IMR-90 (cell line): ENCODE data around the gene MARS1. TPM values are rescaled to one million over a fixed set of nuclear protein-coding genes. Genes with fewer than 3 reads are reported as not detected.

Source experiments
- ATAC-seq: fragments of 200-7000 bp; cut with Tn5 transposase; 2 replicates; pipeline ENCODE4 v1.9.1; 2020; ENCODE audit warnings: low read depth, mild to moderate bottlenecking, moderate library complexity
- BruUV-seq: library from RNA; stranded (reverse); fragments of 400-500 nt; replicated peaks from 2 replicates; lab custom pipeline; 2021; lab: Mats Ljungman, UMichigan
- CTCF ChIA-PET: fragments of 300-600 bp; formaldehyde crosslinking; extraction: SDS; loops from one replicate; lab custom pipeline; 2021; ENCODE audit warnings: antibody characterized with exemption; lab: Yijun Ruan, JAX
- POLR2A ChIA-PET: fragments of 300-600 bp; sonication (Branson Sonifier 250); formaldehyde crosslinking; loops from one replicate; lab custom pipeline; 2022; ENCODE audit warnings: antibody characterized with exemption; ENCODE audit not compliant: unreplicated experiment; lab: Charles Lee
- DNase-seq: peaks from one replicate; pipeline ENCODE4 v3.0.0; 2013
- H2AFZ ChIP-seq: replicated peaks from 2 replicates; pipeline ENCODE3; 2013; ENCODE audit warnings: low read length, mild to moderate bottlenecking; ENCODE audit not compliant: poor library complexity
- H2AK5ac ChIP-seq: 2 replicates; pipeline ENCODE4 v1.6.1; 2013; ENCODE audit warnings: low read depth, low read length, inconsistent platforms
- H2AK9ac ChIP-seq: replicated peaks from 2 replicates; pipeline ENCODE3; 2013; ENCODE audit warnings: mild to moderate bottlenecking, low read depth, low read length, moderate library complexity; ENCODE audit not compliant: poor library complexity
- H2BK120ac ChIP-seq: 2 replicates; pipeline ENCODE4 v1.6.1; 2013; ENCODE audit warnings: low read depth, low read length, inconsistent platforms
- H2BK15ac ChIP-seq: 3 replicates; pipeline ENCODE4 v1.6.1; 2013; ENCODE audit warnings: low read depth, low read length, inconsistent platforms
- H2BK20ac ChIP-seq: 2 replicates; pipeline ENCODE4 v1.6.1; 2013; ENCODE audit warnings: low read depth, mild to moderate bottlenecking, inconsistent platforms, low read length, moderate library complexity
- H2BK5ac ChIP-seq: 2 replicates; pipeline ENCODE4 v1.6.1; 2013; ENCODE audit warnings: mild to moderate bottlenecking, low read depth, low read length, inconsistent platforms; ENCODE audit not compliant: poor library complexity, severe bottlenecking
- H3K14ac ChIP-seq: replicated peaks from 2 replicates; pipeline ENCODE4 v1.6.1; 2013; ENCODE audit warnings: low read depth, low read length, inconsistent platforms
- H3K18ac ChIP-seq: 2 replicates; pipeline ENCODE4 v1.6.1; 2013; ENCODE audit warnings: low read depth, low read length, control low read depth
- H3K23ac ChIP-seq: 2 replicates; pipeline ENCODE4 v1.6.1; 2013; ENCODE audit warnings: low read depth, low read length, inconsistent platforms
- H3K27ac ChIP-seq: 2 replicates; pipeline ENCODE4 v1.5.1; 2013; ENCODE audit warnings: mild to moderate bottlenecking, control low read depth, low read length; ENCODE audit not compliant: insufficient read depth
- H3K27me3 ChIP-seq: 2 replicates; pipeline ENCODE4 v1.6.1; 2013; ENCODE audit warnings: low read length; ENCODE audit not compliant: control insufficient read depth, insufficient read depth
- H3K36me3 ChIP-seq: 2 replicates; pipeline ENCODE4 v1.6.1; 2013; ENCODE audit warnings: low read length, mixed read lengths; ENCODE audit not compliant: control insufficient read depth, insufficient read depth
- H3K4ac ChIP-seq: 2 replicates; pipeline ENCODE4 v1.6.1; 2013; ENCODE audit warnings: low read depth, low read length, inconsistent platforms
- H3K4me1 ChIP-seq: 2 replicates; pipeline ENCODE4 v1.6.1; 2013; ENCODE audit warnings: low read length, mixed read lengths; ENCODE audit not compliant: control insufficient read depth, insufficient read depth
- H3K4me2 ChIP-seq: 2 replicates; pipeline ENCODE4 v1.6.1; 2013; ENCODE audit warnings: low read depth, mild to moderate bottlenecking, control low read depth, low read length, moderate library complexity
- H3K4me3 ChIP-seq: 2 replicates; pipeline ENCODE4 v1.5.1; 2013; ENCODE audit warnings: low read depth, mild to moderate bottlenecking, control low read depth, low read length, moderate library complexity; ENCODE audit not compliant: insufficient read depth
- H3K56ac ChIP-seq: 2 replicates; pipeline ENCODE4 v1.6.1; 2013; ENCODE audit warnings: low read length, inconsistent platforms; ENCODE audit not compliant: insufficient read depth; ENCODE audit errors: extremely low read depth
- H3K79me1 ChIP-seq, 2 experiments: 2 replicates each; pipeline ENCODE4 v1.6.1; 2013; ENCODE audit warnings: low read length in 2 of 2, inconsistent platforms in 1 of 2, low read depth in 1 of 2
- H3K9ac ChIP-seq: 2 replicates; pipeline ENCODE4 v1.6.1; 2013; ENCODE audit warnings: low read depth, low read length, control low read depth
- H3K9me1 ChIP-seq: 2 replicates; pipeline ENCODE4 v1.6.1; 2013; ENCODE audit warnings: low read length, inconsistent platforms; ENCODE audit not compliant: insufficient read depth
- H3K9me3 ChIP-seq: 2 replicates; pipeline ENCODE4 v1.6.1; 2013; ENCODE audit warnings: low read length; ENCODE audit not compliant: control insufficient read depth, insufficient read depth
- H4K20me1 ChIP-seq: 2 replicates; pipeline ENCODE4 v1.6.1; 2013; ENCODE audit warnings: low read length, inconsistent platforms; ENCODE audit not compliant: insufficient read depth
- H4K5ac ChIP-seq: 2 replicates; pipeline ENCODE4 v1.6.1; 2013; ENCODE audit warnings: mild to moderate bottlenecking, low read depth, low read length, control low read depth
- H4K8ac ChIP-seq, 2 experiments: 2 replicates each; pipeline ENCODE4 v1.6.1; 2013; ENCODE audit warnings: low read depth in 2 of 2, low read length in 2 of 2, control low read depth in 1 of 2, inconsistent platforms in 1 of 2
- H4K91ac ChIP-seq: 2 replicates; pipeline ENCODE4 v1.6.1; 2013; ENCODE audit warnings: low read depth, low read length, inconsistent platforms; ENCODE audit not compliant: insufficient read depth
- MAZ ChIP-seq: IDR thresholded peaks from 2 replicates; pipeline ENCODE4 v1.6.1; 2012; ENCODE audit warnings: low read depth, mild to moderate bottlenecking, low read length, improper control_type of control experiment, moderate library complexity, borderline replicate concordance
- WGBS, 2 experiments: methylation state at CpG; one replicate each; pipeline versions ENCODE4 v1.1.5 to v1.1.7; 2013; ENCODE audit warnings: missing lambda C conversion rate in 2 of 2; ENCODE audit not compliant: insufficient read length in 1 of 2; ENCODE audit errors: extremely low coverage in 2 of 2; 5-methylcytosine and 5-hydroxymethylcytosine counted together
- dilution Hi-C: fragments of 300-500 bp; cut with HindIII; formaldehyde crosslinking; loops from one replicate; pipeline ENCODE4 v1.14.3; 2018; ENCODE audit warnings: low sequenced_read_pairs; ENCODE audit not compliant: unreplicated experiment
- in situ Hi-C: fragments of 300-500 bp; cut with MboI; formaldehyde crosslinking; loops from 3 replicates; pipeline ENCODE4 v1.14.3; 2019; ENCODE audit warnings: low sequenced_read_pairs, inconsistent platforms, mixed read lengths
- intact Hi-C: fragments of 100-400 bp; cut with micrococcal nuclease; formaldehyde crosslinking; loops from 2 replicates; pipeline ENCODE4 v1.10.0; 2022
- polyA plus RNA-seq, 3 experiments: library from polyadenylated mRNA; depleted of rRNA; stranded (reverse); fragments of >200 nt; gene quantifications; 2 replicates each; pipeline ENCODE4 v1.2.3, GENCODE V29; 2012; ENCODE audit warnings: low replicate concordance in 1 of 3
- total RNA-seq: library from RNA; depleted of rRNA; stranded (reverse); fragments of >200 nt; gene quantifications from 2 replicates; pipeline ENCODE4 v1.2.3, GENCODE V29; 2012

MARS1 gene
- total and polyA plus RNA-seq, 2 of the 4 experiments (the other 2 are of a cell fraction) = 156 to 164 TPM

DNA sequence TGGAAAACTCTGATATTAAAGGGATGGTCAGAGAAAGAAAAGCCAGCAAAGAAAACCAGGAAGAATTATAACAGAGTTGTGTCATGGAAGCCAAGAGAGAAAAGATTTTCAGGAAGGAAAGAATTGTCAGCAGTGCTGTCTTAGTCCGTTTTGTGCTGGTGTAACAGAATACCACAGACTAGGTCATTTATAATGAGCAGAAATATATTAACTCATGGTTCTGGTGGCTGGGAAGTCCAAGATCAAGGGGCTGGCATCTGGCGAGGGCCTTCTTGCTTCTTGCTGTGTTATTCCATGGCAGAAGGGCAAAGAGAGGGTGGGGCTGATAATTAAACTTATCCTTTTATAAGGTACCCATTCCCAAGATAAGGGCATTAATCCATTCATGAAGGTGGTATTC lies 39.2 kb upstream of the MARS1 start:
- Histone ChIP-seq H2BK20ac (no peak overlapping the region), H4K91ac (no peak overlapping the region), H3K4me3 (no peak overlapping the region), H2AK9ac (no peak overlapping the region), H3K9me3 (no peaks in the 10 kb centered on the region), H4K20me1 (no peaks in the 10 kb centered on the region), H2BK120ac (no peak overlapping the region), H3K4ac (no peak overlapping the region), H3K27ac (no peak overlapping the region), H2AFZ (no peak overlapping the region), H3K18ac (no peak overlapping the region), H2AK5ac (no peak overlapping the region), H3K14ac (no peak overlapping the region), H4K8ac (no peak overlapping the region), H4K5ac (no peak overlapping the region), H3K4me1 (peaks cover 15% of the 10 kb centered on the region), H3K27me3 (no peaks in the 10 kb centered on the region), H3K56ac (no peak overlapping the region), H3K36me3 (no peaks in the 10 kb centered on the region), H3K4me2 (no peak overlapping the region), H3K9ac (no peak overlapping the region), H3K9me1 (peaks cover 13% of the 10 kb centered on the region), H2BK15ac (no peak overlapping the region), H2BK5ac (no peak overlapping the region), H3K23ac (no peak overlapping the region), H3K79me1 (peaks cover 0 to 10% of the 10 kb centered on the region in 2 experiments; a peak in 1 of 4 replicates)
- intact Hi-C loops (no loop called here), dilution Hi-C loops (no loop called here), in situ Hi-C loops (no loop called here)
- no peak for TF ChIP-seq MAZ
- POLR2A ChIA-PET = no interaction called here
- DNase-seq = no peak
- no CpG with 5 or more reads among the region's 2 CpGs for WGBS, 2 experiments
- BruUV-seq = no TSS peak
- no peak for ATAC-seq
- CTCF ChIA-PET = no interaction called here
